ENCODE measurements around the gene INSYN2A. TPM values are rescaled to one million over a fixed set of nuclear protein-coding genes. Genes with fewer than 3 reads are reported as not detected.

The INSYN2A gene
- total RNA-seq, 4 donors from 2014 or later, result 0.18 to 0.48 TPM; not detected in 2

GRCh38 chr10:127179612-127180250 lies 16.7 kb downstream of the INSYN2A start:
- H3K4me3 ChIP-seq, result no peak overlapping the region
- H3K36me3 ChIP-seq, result no peaks in the 10 kb centered on the region
- TF ChIP-seq POLR2A (IDR thresholded peaks at IDR 0.05), result no peak
- TF ChIP-seq CTCF (IDR thresholded peaks at IDR 0.05), result no peak
- intact Hi-C loops (cut with DNase I; ENCODE audit: low total_unique reads), result no loop called here
- no peaks in the 10 kb centered on the region for H3K9me3 ChIP-seq
- DNase-seq, result no peak
- no peaks in the 10 kb centered on the region for H3K27me3 ChIP-seq
- no peaks in the 10 kb centered on the region for H3K4me1 ChIP-seq
- no peak overlapping the region for H3K27ac ChIP-seq

GRCh38 chr10:127176649-127177048 lies 19.7 kb downstream of the INSYN2A start:
- H3K9me3 ChIP-seq, result no peaks in the 10 kb centered on the region
- no peak overlapping the region for H3K4me3 ChIP-seq

GRCh38 chr10:127175357-127176110 lies 20.9 kb downstream of the INSYN2A start:
- Histone ChIP-seq H3K27ac (no peak overlapping the region), H3K9me3 (no peaks in the 10 kb centered on the region), H3K4me3 (no peak overlapping the region), H3K36me3 (no peaks in the 10 kb centered on the region), H3K4me1 (no peaks in the 10 kb centered on the region), H3K27me3 (no peaks in the 10 kb centered on the region)
- intact Hi-C loops (cut with DNase I; ENCODE audit: low total_unique reads), result no loop called here
- no peak for TF ChIP-seq POLR2A (IDR thresholded peaks at IDR 0.05)
- DNase-seq, result no peak

More at GRCh38 chr10:127176649-127177048, 19.7 kb downstream of the INSYN2A start:
- no peak overlapping the region for H3K27ac ChIP-seq
- DNase-seq, result no peak
- intact Hi-C loops (cut with DNase I; ENCODE audit: low total_unique reads), result no loop called here
- H3K27me3 ChIP-seq, result no peaks in the 10 kb centered on the region
- H3K4me1 ChIP-seq, result no peaks in the 10 kb centered on the region
- TF ChIP-seq POLR2A (IDR thresholded peaks at IDR 0.05) (no peak), CTCF (IDR thresholded peaks at IDR 0.05) (no peak)
- H3K36me3 ChIP-seq, result no peaks in the 10 kb centered on the region

- no peaks in the 10 kb centered on the region for H3K9me3 ChIP-seq
- no peak for TF ChIP-seq POLR2A (IDR thresholded peaks at IDR 0.05)
- no peak for TF ChIP-seq CTCF (IDR thresholded peaks at IDR 0.05)
- no peaks in the 10 kb centered on the region for H3K4me1 ChIP-seq
- no peak overlapping the region for H3K27ac ChIP-seq
- intact Hi-C loops (cut with DNase I; ENCODE audit: low total_unique reads), result no loop called here
- H3K27me3 ChIP-seq, result no peaks in the 10 kb centered on the region
- no peaks in the 10 kb centered on the region for H3K36me3 ChIP-seq
- no peak overlapping the region for H3K4me3 ChIP-seq
- no peak for DNase-seq
These were observed 21.5 kb downstream of the INSYN2A start for GRCh38 chr10:127174866-127175265.

- no peak overlapping the region for H3K27ac ChIP-seq
These were observed 28.1 kb downstream of the INSYN2A start for GRCh38 chr10:127168261-127168660.

More at GRCh38 chr10:127168261-127168660, 28.1 kb downstream of the INSYN2A start:
- intact Hi-C loops (cut with DNase I; ENCODE audit: low total_unique reads), result no loop called here
- DNase-seq, result no peak
- TF ChIP-seq POLR2A (IDR thresholded peaks at IDR 0.05) (no peak), CTCF (IDR thresholded peaks at IDR 0.05) (no peak)
- no peaks in the 10 kb centered on the region for H3K36me3 ChIP-seq
- no peaks in the 10 kb centered on the region for H3K27me3 ChIP-seq
- H3K9me3 ChIP-seq, result no peaks in the 10 kb centered on the region
- H3K4me3 ChIP-seq, result no peak overlapping the region
- H3K4me1 ChIP-seq, result no peaks in the 10 kb centered on the region
